Kidney (tissue), 14 donors: Measurements from ENCODE around the gene HAPLN2. TPM values are rescaled to one million over a fixed set of nuclear protein-coding genes. Genes with fewer than 3 reads are reported as not detected.

ENCODE experiments used
- DNase-seq, 5 donors: peaks; one replicate each; pipeline ENCODE4 v3.0.0-alpha.2; 2013 to 2020
- FAIRE-seq: peaks from 2 replicates; lab custom pipeline; 2012; peaks lifted over from hg19 to GRCh38; lab: Jason Lieb, UNC
- H3K27ac ChIP-seq, 2 donors: one replicate each; pipeline ENCODE4 v1.7.0; 2013; ENCODE audit warnings: low read depth in 2 of 2, low read length in 2 of 2, inconsistent platforms in 1 of 2
- H3K27me3 ChIP-seq: one replicate; pipeline ENCODE4 v1.7.1; 2013; ENCODE audit warnings: low read length, inconsistent platforms; ENCODE audit not compliant: control insufficient read depth, insufficient read depth
- H3K36me3 ChIP-seq, 3 donors: one replicate each; pipeline versions ENCODE4 v1.7.0 to v1.7.1; 2013; ENCODE audit warnings: low read length in 3 of 3, control low read depth in 1 of 3, inconsistent platforms in 1 of 3; ENCODE audit not compliant: insufficient read depth in 3 of 3, control insufficient read depth in 2 of 3
- H3K4me1 ChIP-seq, 3 donors: one replicate each; pipeline versions ENCODE4 v1.7.0 to v1.7.1; 2013; ENCODE audit warnings: low read length in 3 of 3, inconsistent platforms in 1 of 3, low read depth in 1 of 3; ENCODE audit not compliant: control insufficient read depth in 2 of 3, insufficient read depth in 2 of 3
- H3K4me3 ChIP-seq, 3 donors: one replicate each; pipeline versions ENCODE4 v1.7.0 to v1.8.1; 2013; ENCODE audit warnings: low read length in 3 of 3, control low read depth in 1 of 3, inconsistent platforms in 1 of 3
- H3K9ac ChIP-seq, 3 donors: one replicate each; pipeline versions ENCODE4 v1.7.0 to v1.7.1; 2013; ENCODE audit warnings: low read length in 3 of 3, control low read depth in 1 of 3, inconsistent platforms in 1 of 3
- H3K9me3 ChIP-seq, 3 donors: one replicate each; pipeline versions ENCODE4 v1.7.0 to v1.7.1; 2013; ENCODE audit warnings: low read length in 3 of 3, control low read depth in 1 of 3, inconsistent platforms in 1 of 3; ENCODE audit not compliant: control insufficient read depth in 2 of 3, insufficient read depth in 1 of 3
- intact Hi-C: fragments of 100-400 bp; cut with DNase I; formaldehyde crosslinking; loops from one replicate; pipeline ENCODE4 v1.11.1; 2022
- polyA plus RNA-seq: library from polyadenylated mRNA; stranded (reverse); fragments of 350-450 nt; fragmentation: Illumina TruSeq; extraction: RNeasy Lipid Tissue Mini Kit (QIAGEN cat#74804); gene quantifications from one replicate; pipeline ENCODE4 v1.2.3, GENCODE V29; 2014; ENCODE audit warnings: low read depth, low replicate concordance; ENCODE audit not compliant: insufficient read depth
- total RNA-seq: library from RNA; stranded (reverse); fragmentation: NEBNext Ultra II Directional; extraction: Animal tissue kit (Norgen Biotek cat#: 25700); gene quantifications from one replicate; pipeline ENCODE4 v1.2.1, GENCODE V29; 2021
- TF ChIP-seq, protein P1 (sequence below): IDR thresholded peaks from 3 replicates; pipeline ENCODE4 v1.5.1; 2012; ENCODE audit warnings: mild to moderate bottlenecking, moderate library complexity, borderline replicate concordance; ENCODE audit not compliant: insufficient read depth; ENCODE audit errors: extremely low read depth
- donor health status: control.
- donor health status: control.
- donor health status: control.
- donor health status: control.
- donor health status: control.
- donor health status: DM: yes; HTN: yes; CAD: no.
- donor health status: Normal renal cell carcinoma (clear cell type).

HAPLN2 gene
- total and polyA plus RNA-seq, 2 donors from 2014 or later = 0.30 to 1.9 TPM

DNA sequence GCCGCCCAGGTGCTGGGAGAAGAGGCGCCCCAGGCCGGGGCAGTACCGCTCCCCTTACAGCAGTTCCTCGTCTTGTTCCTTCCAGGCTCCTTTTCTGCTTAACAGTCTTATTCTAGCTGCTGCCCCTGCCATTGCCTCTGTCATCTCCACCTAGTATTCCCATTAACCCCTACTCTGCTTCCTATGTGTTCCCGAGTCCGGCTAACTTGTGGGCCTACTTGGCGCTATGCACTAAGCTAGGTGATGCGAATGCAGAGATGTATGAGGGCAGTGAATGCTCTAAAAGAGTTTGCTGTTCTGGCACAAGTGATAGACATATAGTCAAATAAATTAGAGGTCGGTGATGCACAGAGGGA is 46.6 kb upstream of the HAPLN2 start:
- H3K4me3 ChIP-seq = peak overlapping the region in 1 of 3 donors; percentile 55
- H3K9me3 ChIP-seq = no peaks in the 10 kb centered on the region
- DNase-seq = no peak
- TF ChIP-seq, protein P1, sequence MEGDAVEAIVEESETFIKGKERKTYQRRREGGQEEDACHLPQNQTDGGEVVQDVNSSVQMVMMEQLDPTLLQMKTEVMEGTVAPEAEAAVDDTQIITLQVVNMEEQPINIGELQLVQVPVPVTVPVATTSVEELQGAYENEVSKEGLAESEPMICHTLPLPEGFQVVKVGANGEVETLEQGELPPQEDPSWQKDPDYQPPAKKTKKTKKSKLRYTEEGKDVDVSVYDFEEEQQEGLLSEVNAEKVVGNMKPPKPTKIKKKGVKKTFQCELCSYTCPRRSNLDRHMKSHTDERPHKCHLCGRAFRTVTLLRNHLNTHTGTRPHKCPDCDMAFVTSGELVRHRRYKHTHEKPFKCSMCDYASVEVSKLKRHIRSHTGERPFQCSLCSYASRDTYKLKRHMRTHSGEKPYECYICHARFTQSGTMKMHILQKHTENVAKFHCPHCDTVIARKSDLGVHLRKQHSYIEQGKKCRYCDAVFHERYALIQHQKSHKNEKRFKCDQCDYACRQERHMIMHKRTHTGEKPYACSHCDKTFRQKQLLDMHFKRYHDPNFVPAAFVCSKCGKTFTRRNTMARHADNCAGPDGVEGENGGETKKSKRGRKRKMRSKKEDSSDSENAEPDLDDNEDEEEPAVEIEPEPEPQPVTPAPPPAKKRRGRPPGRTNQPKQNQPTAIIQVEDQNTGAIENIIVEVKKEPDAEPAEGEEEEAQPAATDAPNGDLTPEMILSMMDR = no peak
- no peak overlapping the region for H3K9ac ChIP-seq
- H3K4me1 ChIP-seq = peaks cover 0 to 2% (median 0%) of the 10 kb centered on the region in 3 donors
- no peaks in the 10 kb centered on the region for H3K27me3 ChIP-seq
- intact Hi-C loops = no loop called here
- no peak for FAIRE-seq
- no peaks in the 10 kb centered on the region for H3K36me3 ChIP-seq
- no peak overlapping the region for H3K27ac ChIP-seq

DNA sequence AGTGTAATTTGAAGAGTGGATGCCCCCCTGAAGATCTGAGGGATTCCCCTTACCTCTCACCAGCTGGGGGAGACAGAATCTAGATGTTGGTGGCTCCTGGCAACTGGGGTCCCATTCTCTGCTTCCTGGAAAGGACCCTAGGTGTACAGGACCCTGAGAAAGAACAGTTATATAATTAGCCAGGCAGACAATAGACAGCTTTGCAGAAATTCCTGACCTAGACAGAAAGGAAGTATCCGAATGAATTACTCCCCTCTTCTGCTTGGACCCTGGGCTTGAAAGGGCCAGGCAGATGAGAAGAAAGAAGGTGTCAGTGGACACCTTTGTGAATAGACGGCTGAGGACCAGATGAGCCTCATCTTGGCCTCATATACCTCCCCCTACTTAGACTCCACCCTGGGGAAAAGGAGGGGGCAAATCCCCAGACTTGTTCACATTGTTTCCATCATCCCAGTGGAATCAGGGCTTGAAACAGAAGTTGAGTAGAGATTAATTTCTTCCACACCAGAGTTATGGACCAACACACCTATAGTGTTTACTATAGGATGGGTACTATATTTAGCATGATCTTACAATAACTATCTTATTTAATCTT is 45.1 kb upstream of the HAPLN2 start:
- intact Hi-C loops = no loop called here
- Histone ChIP-seq H3K9ac (no peak overlapping the region), H3K27me3 (no peaks in the 10 kb centered on the region), H3K4me1 (peaks cover 0 to 2% (median 0%) of the 10 kb centered on the region in 3 donors), H3K36me3 (no peaks in the 10 kb centered on the region), H3K27ac (no peak overlapping the region), H3K4me3 (no peak overlapping the region), H3K9me3 (no peaks in the 10 kb centered on the region)
- no peak for FAIRE-seq
- no peak for DNase-seq
- TF ChIP-seq, protein P1 = no peak

DNA sequence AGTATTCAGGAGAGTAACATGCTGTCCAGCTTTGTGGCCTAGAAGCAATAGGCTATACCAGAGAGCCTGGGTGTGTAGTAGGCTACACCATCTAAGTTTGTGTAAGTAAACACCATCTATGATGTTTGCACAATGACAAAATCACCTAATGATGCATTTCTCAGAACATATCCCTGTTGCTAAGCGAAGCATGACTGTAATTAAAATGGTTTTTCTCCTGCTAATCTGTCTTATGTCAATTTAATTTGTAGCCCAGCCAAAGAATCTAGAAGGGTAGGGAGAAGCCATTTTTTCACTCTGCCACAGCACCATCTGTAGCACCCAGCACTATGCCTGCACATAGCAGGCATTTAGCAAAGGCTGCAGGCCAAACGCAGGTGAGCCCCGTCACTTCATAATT is 41.7 kb upstream of the HAPLN2 start:
- Histone ChIP-seq H3K27me3 (no peaks in the 10 kb centered on the region), H3K9ac (no peak overlapping the region), H3K27ac (no peak overlapping the region), H3K4me3 (no peak overlapping the region), H3K36me3 (no peaks in the 10 kb centered on the region), H3K4me1 (no peaks in the 10 kb centered on the region), H3K9me3 (no peaks in the 10 kb centered on the region)
- intact Hi-C loops = no loop called here
- DNase-seq = no peak
- no peak for FAIRE-seq
- TF ChIP-seq, protein P1 = no peak

DNA sequence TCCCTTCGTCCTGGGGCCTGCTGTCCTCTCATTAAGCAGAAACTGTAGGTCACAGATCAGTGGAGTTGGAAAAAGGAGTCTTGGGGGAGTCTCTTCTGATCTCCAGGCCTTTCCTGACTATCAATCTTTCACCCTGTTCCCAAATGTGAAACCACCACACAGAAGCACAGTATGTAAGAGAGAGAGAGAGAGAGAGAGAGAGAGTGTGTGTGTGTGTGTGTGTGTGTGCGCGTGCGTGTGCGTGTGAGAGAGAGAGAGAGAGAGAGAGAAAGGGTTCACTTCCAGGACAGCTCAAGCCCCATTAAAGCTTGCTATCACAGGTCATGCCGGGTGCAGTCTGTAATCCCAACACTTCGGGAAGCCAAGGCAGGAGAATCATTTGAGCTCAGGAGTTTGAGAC is 41.2 kb upstream of the HAPLN2 start:
- intact Hi-C loops = no loop called here
- FAIRE-seq (no peak), DNase-seq (peak in 4 of 5 donors; percentile 68 to 90 (median 80))
- Histone ChIP-seq H3K9me3 (no peaks in the 10 kb centered on the region), H3K4me1 (no peaks in the 10 kb centered on the region), H3K4me3 (no peak overlapping the region), H3K9ac (no peak overlapping the region), H3K36me3 (no peaks in the 10 kb centered on the region), H3K27me3 (no peaks in the 10 kb centered on the region), H3K27ac (no peak overlapping the region)
- TF ChIP-seq, protein P1 = no peak
